ENCODE results near the gene ADGRL1.
"Not testable (repeated sequence)": the region's sequence is repeated elsewhere in the genome, so short reads cannot be mapped to it uniquely, and the experiment has no call there.

ADGRL1 gene

DNA sequence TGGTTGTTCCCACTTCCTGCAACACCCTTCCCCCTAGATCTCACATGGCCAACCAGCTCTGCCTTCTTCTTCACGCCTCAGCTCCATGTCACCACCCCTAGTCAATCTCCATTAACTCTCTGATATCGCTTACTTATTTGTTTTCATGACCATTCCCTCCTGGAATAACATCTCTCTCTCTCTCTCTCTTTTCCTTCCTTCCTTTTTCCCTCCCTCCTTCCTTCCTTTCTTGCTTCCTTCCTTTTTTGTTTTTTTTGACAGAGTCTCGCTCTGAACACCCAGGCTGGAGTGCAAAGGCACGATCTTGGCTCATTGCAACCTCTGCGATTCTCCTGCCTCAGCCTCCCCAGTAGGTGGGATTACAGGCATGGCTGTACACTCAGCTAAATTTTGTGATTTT, 44.9 kb upstream of the ADGRL1 start:
- Histone ChIP-seq H3K4ac (ENCODE audit: low read depth in 1 of 2, low read length in 2 of 2) (no peak overlapping the region), H2BK12ac (ENCODE audit: low read length in 2 of 2) (peak overlapping the region in 1 of 2 experiments; percentile 42), H2BK15ac (ENCODE audit: low read depth, poor library complexity, severe bottlenecking) (no peak overlapping the region), H3K4me3 (ENCODE audit: insufficient read depth in 1 of 2, low read depth in 1 of 2, low read length in 2 of 2) (no peak overlapping the region), H3K23ac (ENCODE audit: low read length in 2 of 2) (no peak overlapping the region), H3K9me3 (ENCODE audit: control insufficient read depth, low read length) (no peaks in the 10 kb centered on the region), H3K27ac (ENCODE audit: low read length, poor library complexity, severe bottlenecking) (no peak overlapping the region), H3K4me2 (ENCODE audit: low read length, poor library complexity, severe bottlenecking) (no peak overlapping the region), H2AK5ac (ENCODE audit: low read length, severe bottlenecking) (no peak overlapping the region), H3K79me1 (replicated peaks; ENCODE audit: low read length, poor library complexity, severe bottlenecking) (no peaks in the 10 kb centered on the region), H3K4me1 (ENCODE audit: control insufficient read depth, insufficient read depth, low read depth, low read length) (peaks cover 15% of the 10 kb centered on the region), H2AFZ (ENCODE audit: low read depth, low read length) (no peak overlapping the region), H3K27me3 (ENCODE audit: control insufficient read depth in 1 of 2, insufficient read depth in 1 of 2, low read length in 2 of 2) (peaks cover 0 to 25% of the 10 kb centered on the region in 2 experiments), H3K18ac (ENCODE audit: low read depth in 1 of 2, low read length in 2 of 2) (no peak overlapping the region), H2BK5ac (ENCODE audit: low read depth, low read length, poor library complexity, severe bottlenecking) (no peak overlapping the region), H3K9ac (ENCODE audit: low read length) (no peak overlapping the region), H3K14ac (ENCODE audit: low read length in 2 of 2) (no peak overlapping the region), H4K91ac (ENCODE audit: low read length) (no peak overlapping the region), H4K8ac (ENCODE audit: low read length) (no peak overlapping the region), H3K36me3 (ENCODE audit: control insufficient read depth in 1 of 2, insufficient read depth in 2 of 2, low read depth in 1 of 2, low read length in 2 of 2) (no peaks in the 10 kb centered on the region), H2BK120ac (ENCODE audit: low read depth, low read length) (no peak overlapping the region)
- WGBS: 87% methylated on average over 5 of the region's 5 CpGs
- DNase-seq: no peak

DNA sequence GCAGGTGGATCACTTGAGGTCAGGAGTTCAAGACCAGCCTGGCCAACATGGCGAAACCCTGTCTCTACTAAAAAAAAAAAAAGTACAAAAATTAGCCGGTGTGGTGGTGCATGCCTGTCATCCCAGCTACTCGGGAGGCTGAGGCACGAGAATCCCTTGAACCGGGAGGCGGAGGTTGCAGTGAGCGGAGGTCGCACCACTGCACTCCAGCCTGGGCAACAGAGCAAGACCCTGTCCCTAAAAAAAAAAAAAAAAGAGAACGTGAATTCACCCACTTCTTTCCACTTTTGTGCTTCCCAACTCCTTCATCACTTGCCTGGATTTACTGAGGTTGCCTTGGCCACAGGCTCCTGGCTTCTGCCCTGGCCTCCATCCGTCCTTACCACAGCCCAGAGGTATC, 44.3 kb upstream of the ADGRL1 start:
- 94% methylated on average over 10 of the region's 10 CpGs for WGBS
- H3K14ac ChIP-seq (ENCODE audit: low read length in 2 of 2); H3K9ac ChIP-seq (ENCODE audit: low read length); H3K4me3 ChIP-seq (ENCODE audit: insufficient read depth in 1 of 2, low read depth in 1 of 2, low read length in 2 of 2); H2AK5ac ChIP-seq (ENCODE audit: low read length, severe bottlenecking); H3K4me2 ChIP-seq (ENCODE audit: low read length, poor library complexity, severe bottlenecking); H2AFZ ChIP-seq (ENCODE audit: low read depth, low read length); H3K79me1 ChIP-seq (replicated peaks; ENCODE audit: low read length, poor library complexity, severe bottlenecking); H4K91ac ChIP-seq (ENCODE audit: low read length); H3K18ac ChIP-seq (ENCODE audit: low read depth in 1 of 2, low read length in 2 of 2); H2BK120ac ChIP-seq (ENCODE audit: low read depth, low read length); H2BK5ac ChIP-seq (ENCODE audit: low read depth, low read length, poor library complexity, severe bottlenecking); H3K27ac ChIP-seq (ENCODE audit: low read length, poor library complexity, severe bottlenecking); H3K36me3 ChIP-seq (ENCODE audit: control insufficient read depth in 1 of 2, insufficient read depth in 2 of 2, low read depth in 1 of 2, low read length in 2 of 2); H3K23ac ChIP-seq (ENCODE audit: low read length in 2 of 2); H2BK12ac ChIP-seq (ENCODE audit: low read length in 2 of 2); DNase-seq; H4K8ac ChIP-seq (ENCODE audit: low read length); H2BK15ac ChIP-seq (ENCODE audit: low read depth, poor library complexity, severe bottlenecking); H3K4ac ChIP-seq (ENCODE audit: low read depth in 1 of 2, low read length in 2 of 2); H3K9me3 ChIP-seq (ENCODE audit: control insufficient read depth, low read length): not testable (repeated sequence)
- Histone ChIP-seq H3K27me3 (ENCODE audit: control insufficient read depth in 1 of 2, insufficient read depth in 1 of 2, low read length in 2 of 2) (peaks cover 0 to 25% of the 10 kb centered on the region in 2 experiments), H3K4me1 (ENCODE audit: control insufficient read depth, insufficient read depth, low read depth, low read length) (peaks cover 15% of the 10 kb centered on the region)

DNA sequence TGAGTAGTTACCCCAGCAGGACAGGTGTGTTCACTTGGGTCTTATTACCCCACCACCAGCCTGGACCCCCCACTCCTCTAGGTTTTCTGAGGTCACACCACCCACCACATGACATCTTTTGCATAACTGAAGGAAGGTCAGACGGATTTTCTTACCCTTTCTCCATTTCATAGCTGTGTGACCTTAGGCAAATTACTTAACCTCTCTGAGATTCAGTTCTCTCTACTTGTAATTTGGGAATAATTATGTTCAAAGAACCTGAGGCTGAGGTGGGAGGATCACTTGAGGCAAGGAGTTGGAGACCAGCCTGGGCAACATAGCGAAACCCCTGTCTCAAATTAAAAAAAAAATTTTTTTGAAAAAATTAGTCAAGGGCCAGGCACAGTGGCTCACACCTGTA, 43.9 kb upstream of the ADGRL1 start:
- not testable (repeated sequence) for H3K79me1 ChIP-seq (replicated peaks; ENCODE audit: low read length, poor library complexity, severe bottlenecking); H3K36me3 ChIP-seq (ENCODE audit: control insufficient read depth in 1 of 2, insufficient read depth in 2 of 2, low read depth in 1 of 2, low read length in 2 of 2); H2AK5ac ChIP-seq (ENCODE audit: low read length, severe bottlenecking); H3K4me3 ChIP-seq (ENCODE audit: insufficient read depth in 1 of 2, low read depth in 1 of 2, low read length in 2 of 2); H3K4ac ChIP-seq (ENCODE audit: low read depth in 1 of 2, low read length in 2 of 2); H4K91ac ChIP-seq (ENCODE audit: low read length); H2BK5ac ChIP-seq (ENCODE audit: low read depth, low read length, poor library complexity, severe bottlenecking); H3K14ac ChIP-seq (ENCODE audit: low read length in 2 of 2); H2BK120ac ChIP-seq (ENCODE audit: low read depth, low read length); H3K4me2 ChIP-seq (ENCODE audit: low read length, poor library complexity, severe bottlenecking); H3K9ac ChIP-seq (ENCODE audit: low read length); H3K27ac ChIP-seq (ENCODE audit: low read length, poor library complexity, severe bottlenecking); H2BK12ac ChIP-seq (ENCODE audit: low read length in 2 of 2); H4K8ac ChIP-seq (ENCODE audit: low read length); DNase-seq; H3K23ac ChIP-seq (ENCODE audit: low read length in 2 of 2); H3K18ac ChIP-seq (ENCODE audit: low read depth in 1 of 2, low read length in 2 of 2); H2AFZ ChIP-seq (ENCODE audit: low read depth, low read length); H2BK15ac ChIP-seq (ENCODE audit: low read depth, poor library complexity, severe bottlenecking); H3K9me3 ChIP-seq (ENCODE audit: control insufficient read depth, low read length)
- 100% methylated on average over 1 of the region's 2 CpGs for WGBS
- Histone ChIP-seq H3K4me1 (ENCODE audit: control insufficient read depth, insufficient read depth, low read depth, low read length) (peaks cover 15% of the 10 kb centered on the region), H3K27me3 (ENCODE audit: control insufficient read depth in 1 of 2, insufficient read depth in 1 of 2, low read length in 2 of 2) (peaks cover 0 to 25% of the 10 kb centered on the region in 2 experiments)

DNA sequence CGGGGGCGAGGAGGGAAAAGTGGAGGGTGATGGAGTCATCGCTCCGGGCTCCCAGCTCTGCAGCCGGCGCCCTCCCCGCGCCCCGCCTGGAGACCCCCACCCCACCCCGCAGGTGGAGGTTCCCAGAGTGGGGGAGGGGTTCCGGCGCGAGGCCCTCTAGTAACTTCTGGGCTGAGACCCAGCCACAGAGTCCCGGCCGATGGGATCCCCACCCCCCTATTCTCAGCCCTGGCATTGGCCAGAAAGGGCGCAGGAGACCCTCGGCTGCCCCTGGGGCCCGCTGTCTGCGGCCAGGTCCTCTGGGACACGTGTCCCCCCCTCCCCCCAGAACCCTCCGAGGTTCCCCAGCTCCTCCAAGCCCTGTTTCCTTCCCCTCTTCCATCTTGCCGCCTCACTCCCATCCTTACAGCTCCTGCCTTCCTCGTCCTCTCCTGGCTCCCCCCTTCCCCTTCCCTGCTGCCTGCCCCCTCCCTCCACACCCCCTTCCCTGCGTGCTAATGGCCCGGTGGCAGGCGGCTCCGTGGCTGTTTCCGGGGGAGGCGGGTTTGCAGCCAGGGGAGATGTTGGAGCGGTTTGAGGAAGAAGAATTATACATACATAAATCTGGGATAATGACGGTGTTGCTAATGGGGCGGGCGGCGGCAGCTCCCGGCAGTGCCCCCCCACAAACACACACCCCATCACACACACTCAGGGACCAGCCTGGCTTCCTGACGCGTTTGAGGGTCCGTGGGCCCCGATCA, 43.2 kb upstream of the ADGRL1 start:
- peak overlapping the region in 1 of 2 experiments; percentile 93 for H3K4ac ChIP-seq (ENCODE audit: low read depth in 1 of 2, low read length in 2 of 2)
- H2AFZ ChIP-seq (ENCODE audit: low read depth, low read length): peak overlapping the region; percentile 53
- DNase-seq: peak; percentile 13
- H2BK5ac ChIP-seq (ENCODE audit: low read depth, low read length, poor library complexity, severe bottlenecking); H3K9me3 ChIP-seq (ENCODE audit: control insufficient read depth, low read length); H2AK5ac ChIP-seq (ENCODE audit: low read length, severe bottlenecking); H3K27ac ChIP-seq (ENCODE audit: low read length, poor library complexity, severe bottlenecking); H3K79me1 ChIP-seq (replicated peaks; ENCODE audit: low read length, poor library complexity, severe bottlenecking); H3K36me3 ChIP-seq (ENCODE audit: control insufficient read depth in 1 of 2, insufficient read depth in 2 of 2, low read depth in 1 of 2, low read length in 2 of 2); H3K23ac ChIP-seq (ENCODE audit: low read length in 2 of 2): not testable (repeated sequence)
- H2BK12ac ChIP-seq (ENCODE audit: low read length in 2 of 2): peak overlapping the region in 1 of 2 experiments; percentile 72
- H3K4me2 ChIP-seq (ENCODE audit: low read length, poor library complexity, severe bottlenecking): peak overlapping the region; percentile 91
- peak overlapping the region; percentile 87 for H4K91ac ChIP-seq (ENCODE audit: low read length)
- H2BK120ac ChIP-seq (ENCODE audit: low read depth, low read length): peak overlapping the region; percentile 86
- H3K18ac ChIP-seq (ENCODE audit: low read depth in 1 of 2, low read length in 2 of 2): peak overlapping the region; percentile 94 to 95
- 2% methylated on average over 13 of the region's 39 CpGs for WGBS
- H3K9ac ChIP-seq (ENCODE audit: low read length): peak overlapping the region; percentile 51
- H2BK15ac ChIP-seq (ENCODE audit: low read depth, poor library complexity, severe bottlenecking): peak overlapping the region; percentile 100
- H3K4me3 ChIP-seq (ENCODE audit: insufficient read depth in 1 of 2, low read depth in 1 of 2, low read length in 2 of 2): peak overlapping the region; percentile 57 to 65
- peak overlapping the region; percentile 99 for H4K8ac ChIP-seq (ENCODE audit: low read length)
- peaks cover 0 to 21% of the 10 kb centered on the region in 2 experiments for H3K27me3 ChIP-seq (ENCODE audit: control insufficient read depth in 1 of 2, insufficient read depth in 1 of 2, low read length in 2 of 2)
- peak overlapping the region in 1 of 2 experiments; percentile 71 for H3K14ac ChIP-seq (ENCODE audit: low read length in 2 of 2)
- H3K4me1 ChIP-seq (ENCODE audit: control insufficient read depth, insufficient read depth, low read depth, low read length): peaks cover 15% of the 10 kb centered on the region

All from mesenchymal stem cell (in vitro differentiated cells and primary cell).